Left ventricle myocardium superior (tissue), 1 donor: ENCODE results near the gene PLCL1. TPM values are rescaled to one million over a fixed set of nuclear protein-coding genes. Genes with fewer than 3 reads are reported as not detected.

Experiments
- ATAC-seq: fragments of 200-7000 bp; cut with Tn5 transposase; one replicate; pipeline ENCODE4 v1.9.1; 2020; ENCODE audit warnings: mild to moderate bottlenecking, moderate library complexity
- DNase-seq: peaks from one replicate; pipeline ENCODE4 v3.0.0-alpha.2; 2020
- intact Hi-C: fragments of 100-400 bp; cut with micrococcal nuclease; formaldehyde crosslinking; loops from one replicate; pipeline ENCODE4 v1.11.0; 2022
- total RNA-seq: library from RNA; stranded (reverse); fragmentation: NEBNext Ultra II Directional; extraction: Animal tissue kit (Norgen Biotek cat#: 25700); gene quantifications from one replicate; pipeline ENCODE4 v1.2.1, GENCODE V29; 2021
- donor health status: DM: no; HTN: yes; CAD: no; lungs with severe emphysema.

PLCL1 gene
- total RNA-seq, 1 donor from 2014 or later, result 100 TPM

DNA sequence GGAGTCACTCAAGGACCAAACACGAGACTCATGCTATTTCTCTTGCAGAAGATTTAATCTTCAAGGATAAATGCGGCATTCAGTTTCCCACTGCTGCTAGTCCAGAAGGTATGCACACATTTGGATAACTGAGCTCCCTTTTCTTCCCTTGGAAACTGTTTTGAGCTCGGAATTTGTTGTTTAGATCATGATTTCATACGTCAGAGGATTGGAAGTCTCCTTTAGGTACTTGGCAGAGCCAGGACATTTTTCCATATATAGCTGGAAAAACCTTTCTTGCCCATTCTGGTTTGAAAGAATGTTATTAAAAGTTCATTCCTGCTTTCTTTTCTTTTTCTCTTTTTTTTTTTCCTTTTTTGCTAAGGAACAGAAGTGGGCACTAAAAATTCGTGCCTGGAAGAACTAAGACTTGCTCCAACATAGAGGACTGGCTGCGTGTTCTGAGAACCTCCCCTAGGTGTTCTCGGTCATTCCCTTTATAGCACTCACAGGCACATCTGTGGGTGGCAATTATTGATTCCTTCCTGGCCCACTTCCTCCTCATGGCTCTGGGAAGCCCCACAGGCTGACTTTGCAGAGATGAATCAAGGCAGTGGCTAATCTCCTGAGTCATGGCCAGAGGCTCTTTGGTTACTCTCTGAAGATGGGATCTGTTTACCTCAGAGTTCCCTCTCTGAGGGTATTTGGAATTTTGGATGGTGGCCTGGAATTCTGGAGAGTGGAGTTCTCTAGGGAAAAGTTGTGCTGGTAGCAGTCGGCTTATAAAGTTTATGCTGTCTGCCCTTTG lies 104.8 kb downstream of the PLCL1 start:
- DNase-seq (no peak), ATAC-seq (peak; percentile 61)
- intact Hi-C loops, result no loop called here

DNA sequence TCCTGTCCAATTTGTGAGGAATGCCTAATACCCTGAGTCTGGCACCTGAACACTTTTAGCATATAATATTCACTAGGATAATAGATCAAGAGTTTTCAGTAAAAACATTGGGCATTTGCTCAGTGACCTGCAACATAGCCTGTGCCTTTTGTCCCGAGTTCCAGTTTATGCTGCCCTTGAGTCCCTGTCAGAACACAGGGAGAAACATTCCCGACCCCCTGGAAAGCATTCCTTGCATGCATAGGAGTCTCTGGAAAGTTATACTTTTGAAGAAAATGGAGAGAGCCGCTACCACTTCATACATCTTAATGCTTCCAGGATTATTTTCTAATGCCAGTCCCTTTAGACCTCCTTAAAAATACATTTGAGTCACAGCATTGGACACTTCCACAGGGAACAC lies 107.3 kb downstream of the PLCL1 start:
- DNase-seq (no peak), ATAC-seq (no peak)

DNA sequence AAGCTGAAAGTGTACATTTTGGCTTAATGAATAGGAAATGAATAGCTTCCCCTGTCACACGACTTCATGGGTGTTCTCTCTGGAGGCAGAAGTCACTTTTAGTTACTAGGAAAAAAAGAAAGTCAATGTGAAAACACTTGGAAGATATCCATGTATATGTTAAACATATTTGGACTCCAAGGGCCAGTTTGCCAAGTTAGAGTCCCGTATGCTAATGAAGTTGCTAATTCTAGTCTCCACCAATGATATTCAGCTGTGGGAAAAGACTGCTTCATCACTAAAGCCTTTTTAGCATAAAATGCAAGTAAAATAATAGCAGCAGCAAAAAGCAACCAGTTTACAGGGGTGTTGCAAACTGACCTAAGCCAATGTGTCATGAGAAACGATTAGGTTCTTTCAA lies 108.7 kb downstream of the PLCL1 start:
- DNase-seq (no peak), ATAC-seq (no peak)
- intact Hi-C loops, result no loop called here

More for the DNA sequence above, 107.3 kb downstream of the PLCL1 start:
- intact Hi-C loops, result no loop called here

DNA sequence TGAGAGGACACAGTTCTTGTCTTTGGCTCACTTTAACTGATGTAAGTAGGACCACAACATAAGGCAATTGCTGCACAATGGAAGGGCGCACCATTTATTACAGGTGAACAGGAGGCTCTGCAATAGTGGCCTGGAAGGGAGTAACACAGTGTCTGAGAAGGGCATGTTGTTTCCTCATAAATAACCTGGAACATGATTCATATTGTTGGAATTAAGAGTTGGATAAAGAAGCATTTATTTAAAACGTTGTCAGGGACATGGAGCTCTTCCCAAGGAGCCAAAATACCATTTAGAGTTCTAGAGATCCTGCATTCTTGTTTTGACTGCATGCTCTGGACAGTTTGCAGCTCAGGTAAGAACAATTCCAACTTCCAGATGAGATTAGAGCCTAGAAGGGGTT lies 110.4 kb downstream of the PLCL1 start:
- ATAC-seq, result peak; percentile 24
- intact Hi-C loops, result no loop called here
- DNase-seq, result no peak

DNA sequence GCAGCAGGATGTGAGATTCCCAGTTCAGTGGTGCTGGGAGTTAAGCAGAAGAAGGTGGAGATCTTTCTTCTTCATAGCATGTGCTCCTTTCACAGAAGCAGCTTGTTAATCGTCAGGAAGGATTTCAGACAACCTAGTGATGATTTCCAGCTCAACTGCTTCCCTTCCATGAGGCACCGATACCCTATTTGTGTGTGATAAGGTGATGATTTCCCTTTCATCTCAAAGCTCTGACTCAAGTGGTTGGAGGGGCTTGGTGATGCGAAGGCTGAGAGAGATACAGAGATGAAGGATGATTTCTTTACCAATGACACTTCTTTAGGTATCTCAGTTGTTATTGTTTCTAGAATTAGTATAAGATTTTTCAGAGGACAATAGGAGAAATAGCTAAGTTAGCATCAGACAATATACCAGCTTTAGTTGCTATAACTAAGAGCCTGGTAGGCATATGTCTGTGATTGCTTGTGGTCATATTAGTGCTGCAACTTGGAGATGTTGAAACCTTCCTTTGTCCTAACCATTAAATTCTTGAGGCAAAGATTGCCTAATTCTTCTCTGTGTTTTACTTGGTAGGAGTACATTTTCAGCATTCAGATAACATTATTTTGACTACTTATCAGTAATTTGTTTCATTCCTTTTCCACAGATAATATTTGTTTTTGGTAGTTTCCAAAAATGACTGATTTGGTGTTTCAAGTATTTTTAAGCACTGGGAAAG lies 111.3 kb downstream of the PLCL1 start:
- ATAC-seq, result peak; percentile 60
- intact Hi-C loops, result no loop called here

DNA sequence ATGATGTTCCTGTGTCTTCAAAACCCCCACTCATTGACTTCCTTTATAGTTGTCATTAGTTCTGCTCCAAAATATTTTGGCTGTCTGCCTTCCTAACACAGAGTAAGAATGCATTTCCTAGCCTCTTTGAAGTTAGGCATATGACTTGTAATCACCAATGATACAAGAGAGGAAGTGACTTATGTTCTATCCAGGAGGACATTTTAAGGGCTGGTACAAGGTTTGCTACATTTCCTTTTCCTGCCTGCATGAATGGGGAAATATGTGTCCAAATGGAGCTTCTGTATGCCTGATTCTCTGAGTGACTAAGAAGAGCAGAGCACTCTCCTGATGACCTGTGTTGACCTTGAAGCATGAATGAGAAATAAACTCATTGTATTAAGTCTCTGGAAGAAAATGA lies 115.1 kb downstream of the PLCL1 start:
- intact Hi-C loops, result no loop called here
- peak; percentile 34 for ATAC-seq
- no peak for DNase-seq

More for the DNA sequence above, 111.3 kb downstream of the PLCL1 start:
- no peak for DNase-seq

DNA sequence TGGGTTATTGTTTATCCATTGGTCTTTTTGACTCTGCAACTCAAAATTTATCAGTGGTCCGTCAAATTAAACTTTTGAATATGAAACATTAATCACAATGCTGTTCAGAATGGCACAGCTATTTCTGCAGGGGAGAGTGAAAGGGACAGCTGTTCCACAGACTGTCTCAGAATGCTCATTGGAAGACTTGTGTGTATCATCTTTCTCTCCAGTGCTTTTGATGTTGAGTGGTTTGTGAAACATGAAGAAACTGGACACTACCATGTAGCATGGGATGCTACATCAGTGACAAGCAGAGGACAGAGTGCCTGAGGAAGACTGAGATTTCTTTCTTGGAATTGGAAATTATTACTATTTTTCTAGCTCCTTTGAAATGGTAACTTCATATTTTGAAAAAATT lies 115.7 kb downstream of the PLCL1 start:
- ATAC-seq (no peak), DNase-seq (no peak)
- intact Hi-C loops, result no loop called here

DNA sequence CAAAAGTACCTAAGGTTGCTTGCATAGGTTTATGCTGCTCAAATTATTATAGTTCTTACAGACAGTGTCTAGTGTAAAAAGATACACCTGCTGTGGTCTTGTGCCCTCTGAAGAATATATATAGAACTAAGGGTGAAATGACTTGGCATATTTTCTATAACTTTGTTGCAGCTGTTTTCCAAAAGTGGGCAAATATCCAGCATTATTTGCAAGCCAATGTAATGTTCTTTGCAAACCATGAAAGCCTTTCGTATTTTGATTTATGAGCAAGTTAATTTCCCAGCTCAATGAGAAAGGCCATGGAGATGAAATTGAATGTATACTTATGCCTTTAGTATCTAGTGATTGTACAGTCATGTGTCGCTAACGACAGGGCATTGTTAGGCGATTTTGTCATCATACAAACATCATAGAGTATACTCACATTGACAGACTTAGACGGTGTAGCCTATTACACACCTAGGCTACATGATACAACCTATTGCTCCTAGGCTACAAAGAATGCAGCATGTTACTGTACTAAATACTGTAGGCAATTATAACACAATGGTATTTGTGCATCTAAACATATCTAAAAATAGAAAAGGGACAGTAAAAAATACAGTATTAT lies 116.3 kb downstream of the PLCL1 start:
- intact Hi-C loops, result no loop called here
- ATAC-seq (no peak), DNase-seq (no peak)

DNA sequence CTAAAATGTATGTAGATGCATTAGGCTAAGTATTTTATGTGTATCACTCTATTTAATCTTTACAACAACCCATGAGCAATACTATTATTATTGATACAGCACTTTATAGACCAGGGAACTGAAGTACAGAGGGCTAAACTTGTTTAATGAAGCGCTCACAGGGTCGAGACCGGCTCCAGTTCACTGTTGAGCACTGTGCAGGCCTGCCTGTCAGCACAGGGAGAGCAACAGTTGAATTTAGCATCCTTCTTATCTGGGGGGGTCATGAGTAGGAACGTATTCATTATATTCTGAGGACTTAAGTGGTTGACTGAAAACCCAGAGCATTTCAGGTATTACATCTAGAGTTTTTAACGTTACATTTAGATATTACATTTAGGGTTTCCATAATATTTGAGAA lies 120.1 kb downstream of the PLCL1 start:
- ATAC-seq, result peak; percentile 49
- no peak for DNase-seq
- intact Hi-C loops, result no loop called here

DNA sequence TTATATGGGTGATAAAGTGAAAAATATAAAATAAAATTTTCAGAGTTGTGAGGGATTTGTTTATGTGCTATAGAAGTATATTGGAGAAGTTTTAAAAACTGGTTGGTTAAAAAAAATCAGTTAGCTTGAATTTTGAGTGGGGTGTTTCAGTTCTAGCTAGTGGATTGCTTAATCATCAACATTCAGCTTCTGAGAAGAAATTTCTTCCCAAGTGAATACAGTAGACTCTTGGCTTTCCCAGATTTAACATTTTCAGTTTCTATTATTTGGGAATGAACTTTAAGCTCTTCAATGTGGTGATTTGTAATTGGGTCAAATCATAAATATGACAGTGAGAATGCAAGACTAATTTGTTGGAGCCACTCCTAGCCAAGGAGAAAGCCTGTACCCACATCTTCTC lies 120.8 kb downstream of the PLCL1 start:
- intact Hi-C loops, result no loop called here
- no peak for DNase-seq
- peak; percentile 36 for ATAC-seq

DNA sequence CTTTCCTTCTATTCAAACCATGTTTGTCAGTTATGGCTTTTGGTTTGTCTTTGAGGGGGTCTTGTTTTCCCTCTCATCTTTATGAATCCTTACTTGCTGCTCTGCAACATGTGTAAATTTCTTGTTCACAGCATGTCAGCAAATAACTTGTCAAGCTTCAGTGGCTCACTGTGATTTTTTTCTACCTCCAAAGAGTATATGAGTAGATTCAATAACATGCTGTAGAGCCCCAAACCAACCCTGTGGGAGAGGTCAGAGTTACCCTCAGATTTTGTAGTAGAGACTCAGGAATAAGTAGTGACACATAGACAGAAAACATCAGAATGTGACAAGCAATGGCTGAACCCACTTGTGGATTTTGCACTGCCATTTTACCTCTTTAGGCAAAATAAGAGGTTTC lies 121.6 kb downstream of the PLCL1 start:
- no peak for ATAC-seq
- intact Hi-C loops, result no loop called here
- no peak for DNase-seq

DNA sequence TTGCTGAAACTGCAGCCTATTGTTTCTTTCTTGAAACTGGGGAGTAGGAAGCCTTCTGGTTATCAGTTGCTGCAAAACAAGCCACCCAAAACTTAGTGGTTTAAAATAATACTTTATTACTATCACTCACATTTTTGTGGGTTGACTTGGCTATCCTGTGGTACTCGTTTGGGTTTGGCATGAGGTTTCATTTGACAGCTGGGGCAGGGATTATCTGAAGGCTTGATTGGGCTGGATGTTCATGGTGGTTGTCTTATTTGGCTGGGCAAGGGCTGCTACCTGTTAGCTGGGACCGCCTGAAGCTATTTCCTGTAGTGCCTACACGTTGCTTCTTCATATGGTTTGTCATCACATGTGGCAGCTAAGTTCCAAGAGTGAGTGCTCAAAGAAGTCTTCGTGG lies 122.3 kb downstream of the PLCL1 start:
- ATAC-seq, result no peak
- no peak for DNase-seq
- intact Hi-C loops, result no loop called here

DNA sequence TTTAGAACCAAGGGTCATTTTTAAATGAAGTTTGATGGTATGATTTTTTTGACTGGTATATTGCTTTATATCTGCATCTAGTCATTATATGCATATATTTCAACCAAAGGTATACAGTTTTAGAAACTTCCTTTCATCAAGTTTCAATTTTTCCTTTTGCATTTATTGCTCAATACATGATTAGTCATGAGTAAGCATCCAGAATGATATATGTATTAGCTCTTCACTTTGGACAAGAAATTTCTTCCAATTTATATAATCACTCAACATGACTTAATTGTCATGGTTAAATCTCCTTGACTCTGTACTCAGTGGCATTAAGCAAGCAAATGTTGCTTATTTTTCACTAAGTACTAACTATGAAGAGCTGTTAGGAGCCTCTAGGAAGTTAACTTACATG lies 123.6 kb downstream of the PLCL1 start:
- intact Hi-C loops, result no loop called here
- DNase-seq, result no peak
- ATAC-seq, result no peak

DNA sequence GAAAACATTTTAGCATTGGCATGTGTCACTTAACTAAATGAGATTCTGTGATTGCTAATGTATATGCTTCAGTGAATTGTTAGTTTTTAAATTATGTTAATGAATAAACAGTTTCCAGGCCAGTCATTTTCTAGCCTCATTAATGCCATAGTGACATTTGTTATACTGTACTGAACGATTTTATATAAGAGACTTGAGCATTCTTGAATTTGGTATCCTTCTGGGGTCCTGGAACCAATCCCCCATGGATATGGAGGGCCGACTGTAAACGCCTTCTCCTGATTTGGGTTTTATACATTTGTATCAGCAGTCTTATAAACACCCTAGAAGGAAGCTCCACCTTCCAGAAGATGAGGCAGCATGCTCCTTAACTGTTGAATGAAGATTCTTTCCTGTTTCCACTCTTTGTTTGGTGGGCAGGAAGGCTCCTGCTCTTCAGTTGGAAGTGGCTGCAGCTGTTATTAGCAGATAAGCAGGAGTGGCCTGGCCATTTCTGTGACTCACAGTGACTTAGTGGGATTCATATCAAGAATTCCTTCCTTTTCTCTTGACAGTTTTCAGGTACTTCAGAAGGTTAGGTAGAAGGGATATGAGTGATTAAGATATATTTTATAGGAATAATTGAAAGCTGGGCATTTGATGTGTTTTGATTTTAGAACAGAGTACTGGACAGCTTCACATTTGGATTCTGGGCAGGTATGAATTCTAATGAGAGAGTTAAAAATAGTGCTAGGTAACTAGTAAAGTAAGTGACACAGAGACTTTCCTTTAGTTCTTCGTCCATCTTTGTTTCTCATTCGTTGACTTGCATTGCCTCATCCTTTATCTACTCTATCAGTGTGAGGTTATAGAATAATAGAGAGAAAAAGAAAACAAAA lies 124.9 kb downstream of the PLCL1 start:
- ATAC-seq (peak; percentile 64), DNase-seq (no peak)
- intact Hi-C loops, result no loop called here

DNA sequence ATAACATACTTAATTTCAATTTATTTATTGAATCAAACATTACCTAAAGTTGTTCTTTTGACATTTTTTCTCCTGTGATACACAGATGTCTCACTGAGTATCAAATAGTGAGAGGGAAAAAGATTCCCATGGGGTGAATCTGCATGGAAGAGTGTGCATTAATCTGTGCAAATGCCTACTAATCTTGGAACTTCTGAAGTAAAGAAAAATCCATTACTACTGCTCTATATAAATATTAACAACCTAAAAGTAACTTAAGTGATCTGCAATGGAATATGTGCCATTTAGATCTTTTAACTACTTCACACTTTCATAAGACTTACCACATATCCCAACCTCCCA lies 125.5 kb downstream of the PLCL1 start:
- DNase-seq (no peak), ATAC-seq (no peak)
- intact Hi-C loops, result no loop called here

DNA sequence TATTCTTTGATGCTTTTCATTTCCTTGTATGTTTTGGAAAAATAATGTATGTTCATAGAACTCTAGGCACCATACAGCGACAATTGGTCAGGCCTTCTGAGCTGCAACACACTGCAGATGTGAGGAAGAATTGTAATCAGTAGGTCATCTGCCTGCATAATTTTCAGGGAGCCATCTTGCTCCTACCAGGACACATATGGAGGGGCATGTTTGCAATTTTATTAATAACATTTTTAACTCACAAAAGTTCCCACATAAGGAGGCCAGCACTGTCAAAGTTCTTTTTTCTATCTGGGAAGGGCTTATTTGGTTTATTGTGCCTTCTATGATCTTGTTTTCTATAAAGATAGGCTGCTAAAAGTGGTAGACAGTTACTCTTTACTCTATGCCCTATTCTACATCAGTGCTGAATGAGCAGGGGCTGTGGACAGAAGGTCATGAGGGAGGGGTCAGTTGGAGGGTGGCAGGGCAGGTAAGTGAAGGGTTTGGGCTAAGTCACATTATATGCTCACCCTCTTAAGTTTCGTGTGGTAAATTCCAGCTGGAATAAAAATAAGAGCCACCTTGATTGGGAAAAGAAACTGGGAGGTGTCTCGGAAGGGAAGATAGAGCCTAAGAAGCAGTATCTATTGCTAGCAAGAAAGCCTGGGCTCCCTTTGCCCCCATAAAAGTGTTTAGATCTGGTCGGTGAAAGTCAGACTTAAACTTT lies 126.3 kb downstream of the PLCL1 start:
- intact Hi-C loops, result no loop called here
- DNase-seq, result no peak
- ATAC-seq, result no peak

DNA sequence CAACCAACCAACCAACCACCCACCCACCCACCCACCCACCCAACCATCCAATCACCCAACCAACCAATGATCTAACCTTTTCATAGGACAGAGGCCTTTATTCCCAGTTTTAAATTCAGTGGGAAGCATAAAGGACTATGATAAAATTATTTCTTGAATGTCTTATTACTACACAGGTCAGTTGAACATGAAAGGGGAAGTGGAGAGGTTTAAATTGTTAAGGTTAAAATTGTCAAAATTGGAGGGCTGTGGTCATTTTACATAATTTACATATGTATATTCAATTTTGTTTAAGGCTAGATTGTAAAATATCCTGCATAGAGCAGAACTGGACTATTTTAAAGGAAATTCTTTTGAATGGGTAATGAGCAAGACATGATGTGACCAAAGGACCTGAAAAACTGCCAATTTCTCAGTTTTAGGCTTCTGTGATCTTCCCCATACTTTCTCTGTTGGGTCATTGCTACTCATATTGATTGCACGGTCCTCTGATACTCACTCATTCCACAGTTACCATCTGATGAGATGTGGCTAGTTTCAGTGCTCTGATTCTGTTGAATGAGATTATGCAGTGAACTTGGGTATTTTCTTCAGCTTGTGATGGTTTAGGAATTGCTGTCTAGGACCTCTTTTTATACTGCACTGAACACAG lies 127.4 kb downstream of the PLCL1 start:
- ATAC-seq, result no peak
- intact Hi-C loops, result no loop called here

DNA sequence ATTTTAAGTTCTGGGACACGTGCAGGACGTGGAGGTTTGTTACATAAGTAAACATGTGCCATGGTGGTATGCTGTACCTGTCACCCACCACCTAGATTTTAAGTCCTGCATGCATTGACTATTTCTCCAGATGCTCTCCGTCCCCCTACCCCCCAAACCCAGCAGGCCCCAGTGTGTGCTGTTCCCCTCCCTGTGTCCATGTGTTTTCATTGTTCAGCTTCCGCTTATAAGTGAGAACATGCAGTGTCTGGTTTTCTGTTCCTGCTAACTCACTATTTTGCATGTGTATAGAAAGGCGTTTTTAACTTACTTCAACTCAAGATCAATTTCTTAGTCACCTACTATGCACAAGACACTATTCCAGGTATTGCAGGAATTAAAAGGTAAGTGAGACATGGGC lies 128.0 kb downstream of the PLCL1 start:
- intact Hi-C loops, result no loop called here
- DNase-seq (no peak), ATAC-seq (no peak)

More for the DNA sequence above, 127.4 kb downstream of the PLCL1 start:
- no peak for DNase-seq
